H9 (cell line): Measurements from ENCODE around the gene PCDHGB2. TPM values are rescaled to one million over a fixed set of nuclear protein-coding genes. Genes with fewer than 3 reads are reported as not detected.

Experiments used
- DNase-seq: peaks from one replicate; pipeline ENCODE4 v3.0.0-alpha.2; 2017
- H2AFZ ChIP-seq: one replicate; pipeline ENCODE4 v1.6.1; 2013; ENCODE audit warnings: mild to moderate bottlenecking, low read length, control low read depth, moderate library complexity
- H2AK5ac ChIP-seq: 2 replicates; pipeline ENCODE4 v1.6.1; 2013; ENCODE audit warnings: low read length, control low read depth, mixed read lengths; ENCODE audit not compliant: insufficient read length
- H2BK120ac ChIP-seq: one replicate; pipeline ENCODE4 v1.6.1; 2013; ENCODE audit warnings: low read depth, mild to moderate bottlenecking, low read length, control low read depth, inconsistent platforms; ENCODE audit not compliant: poor library complexity, severe bottlenecking
- H2BK12ac ChIP-seq: 2 replicates; pipeline ENCODE4 v1.6.1; 2013; ENCODE audit warnings: low read length, control low read depth, mixed read lengths, low read depth; ENCODE audit not compliant: insufficient read length
- H2BK15ac ChIP-seq: 2 replicates; pipeline ENCODE4 v1.6.1; 2013; ENCODE audit warnings: low read depth, low read length, control low read depth
- H2BK20ac ChIP-seq: one replicate; pipeline ENCODE4 v1.6.1; 2013; ENCODE audit warnings: low read depth, mild to moderate bottlenecking, low read length, control low read depth, inconsistent platforms; ENCODE audit not compliant: poor library complexity, severe bottlenecking
- H2BK5ac ChIP-seq: 2 replicates; pipeline ENCODE4 v1.6.1; 2013; ENCODE audit warnings: low read length, control low read depth, mixed read lengths; ENCODE audit not compliant: insufficient read length
- H3K14ac ChIP-seq: 2 replicates; pipeline ENCODE4 v1.6.1; 2013; ENCODE audit warnings: low read length, control low read depth; ENCODE audit not compliant: insufficient read depth
- H3K18ac ChIP-seq: 2 replicates; pipeline ENCODE4 v1.6.1; 2013; ENCODE audit warnings: low read depth, mild to moderate bottlenecking, mixed read lengths, low read length, control low read depth; ENCODE audit not compliant: insufficient read length
- H3K23ac ChIP-seq: 2 replicates; pipeline ENCODE4 v1.6.1; 2013; ENCODE audit warnings: low read length, control low read depth, mixed read lengths, low read depth; ENCODE audit not compliant: insufficient read length
- H3K23me2 ChIP-seq: 2 replicates; pipeline ENCODE4 v1.6.1; 2013; ENCODE audit warnings: low read depth, mild to moderate bottlenecking, mixed read lengths, low read length, control low read depth; ENCODE audit not compliant: insufficient read length, poor library complexity, severe bottlenecking
- H3K27ac ChIP-seq: 2 replicates; pipeline ENCODE4 v1.5.1; 2013; ENCODE audit warnings: low read length, control low read depth, mixed read lengths, low read depth; ENCODE audit not compliant: insufficient read length
- H3K27me3 ChIP-seq: 2 replicates; pipeline ENCODE4 v1.6.1; 2013; ENCODE audit warnings: low read length, control low read depth, inconsistent platforms; ENCODE audit not compliant: insufficient read depth
- H3K4ac ChIP-seq: 2 replicates; pipeline ENCODE4 v1.6.1; 2013; ENCODE audit warnings: low read depth, mild to moderate bottlenecking, control low read depth, inconsistent platforms, low read length, moderate library complexity
- H3K4me1 ChIP-seq: 2 replicates; pipeline ENCODE4 v1.6.1; 2013; ENCODE audit warnings: low read length, control low read depth, inconsistent platforms; ENCODE audit not compliant: insufficient read depth
- H3K4me2 ChIP-seq: 2 replicates; pipeline ENCODE4 v1.6.1; 2013; ENCODE audit warnings: low read length, control low read depth, mixed read lengths; ENCODE audit not compliant: insufficient read length, insufficient read depth
- H3K56ac ChIP-seq: 2 replicates; pipeline ENCODE4 v1.6.1; 2013; ENCODE audit warnings: low read depth, mild to moderate bottlenecking, mixed read lengths, low read length, control low read depth; ENCODE audit not compliant: insufficient read length
- H3K79me1 ChIP-seq: 2 replicates; pipeline ENCODE4 v1.6.1; 2013; ENCODE audit warnings: low read depth, mild to moderate bottlenecking, moderate library complexity, low read length, control low read depth, inconsistent platforms; ENCODE audit not compliant: insufficient read depth, poor library complexity, severe bottlenecking
- H3K79me2 ChIP-seq: 2 replicates; pipeline ENCODE4 v1.6.1; 2013; ENCODE audit warnings: low read length, control low read depth, inconsistent platforms; ENCODE audit not compliant: insufficient read depth
- H3K9ac ChIP-seq: 2 replicates; pipeline ENCODE4 v1.6.1; 2013; ENCODE audit warnings: low read length, control low read depth, mixed read lengths; ENCODE audit not compliant: insufficient read length; ENCODE audit errors: extremely low read depth
- H3K9me3 ChIP-seq: one replicate; pipeline ENCODE4 v1.6.1; 2013; ENCODE audit warnings: low read depth, low read length, inconsistent platforms; ENCODE audit not compliant: control insufficient read depth
- H3T11ph ChIP-seq: one replicate; pipeline ENCODE4 v1.6.1; 2013; ENCODE audit warnings: mild to moderate bottlenecking, low read length, control low read depth, inconsistent platforms
- H4K20me1 ChIP-seq: one replicate; pipeline ENCODE4 v1.6.1; 2013; ENCODE audit not compliant: control insufficient read depth, insufficient read length, insufficient read depth
- H4K5ac ChIP-seq: 2 replicates; pipeline ENCODE4 v1.6.1; 2013; ENCODE audit warnings: low read depth, mild to moderate bottlenecking, mixed read lengths, low read length, control low read depth; ENCODE audit not compliant: insufficient read length
- H4K8ac ChIP-seq: replicated peaks from 2 replicates; pipeline ENCODE4 v1.6.1; 2013; ENCODE audit warnings: low read length, control low read depth, mixed read lengths, low read depth; ENCODE audit not compliant: insufficient read length
- H4K91ac ChIP-seq: 2 replicates; pipeline ENCODE4 v1.6.1; 2013; ENCODE audit warnings: low read depth, mild to moderate bottlenecking, moderate library complexity, mixed read lengths, low read length, control low read depth; ENCODE audit not compliant: insufficient read length
- H3K27ac Mint-ChIP-seq, 3 experiments: 2 replicates in 2 of 3; 3 replicates in 1 of 3; pipeline ENCODE4 v1.8.0; 2020 to 2021; ENCODE audit warnings: mixed read lengths in 3 of 3, mild to moderate bottlenecking in 1 of 3, moderate library complexity in 1 of 3
- H3K27me3 Mint-ChIP-seq: 2 replicates; pipeline ENCODE4 v1.8.0; 2021; ENCODE audit warnings: low read depth, mild to moderate bottlenecking, moderate library complexity, mixed read lengths
- H3K36me3 Mint-ChIP-seq, 3 experiments: 2 replicates in 2 of 3; 3 replicates in 1 of 3; pipeline ENCODE4 v1.8.0; 2020 to 2021; ENCODE audit warnings: low read depth in 3 of 3, mixed read lengths in 3 of 3; ENCODE audit not compliant: insufficient read depth in 1 of 3
- H3K4me1 Mint-ChIP-seq, 2 experiments: 2 replicates each; pipeline ENCODE4 v1.8.0; 2020; ENCODE audit warnings: mixed read lengths in 2 of 2
- H3K4me3 Mint-ChIP-seq, 2 experiments: 2 replicates in 1 of 2; 3 replicates in 1 of 2; pipeline ENCODE4 v1.8.0; 2020 to 2021; ENCODE audit warnings: mild to moderate bottlenecking in 2 of 2, mixed read lengths in 2 of 2, moderate library complexity in 1 of 2
- H3K9me3 Mint-ChIP-seq, 2 experiments: 2 replicates in 1 of 2; 3 replicates in 1 of 2; pipeline ENCODE4 v1.8.0; 2020; ENCODE audit warnings: mild to moderate bottlenecking in 2 of 2, mixed read lengths in 2 of 2, moderate library complexity in 1 of 2
- CTCF ChIP-seq: fragments of 200-600 bp; sonication (generic); conservative IDR thresholded peaks from 3 replicates; pipeline ENCODE4 v1.8.0; 2021; ENCODE audit warnings: antibody characterized with exemption, mild to moderate bottlenecking
- WGBS: extraction: QIAGEN DNeasy Blood & Tissue Kit; methylation state at CpG from one replicate; pipeline ENCODE4 v1.1.7; 2013; ENCODE audit warnings: missing lambda C conversion rate, low lambda C conversion rate, mixed read lengths; ENCODE audit not compliant: insufficient read length; ENCODE audit errors: extremely low coverage; 5-methylcytosine and 5-hydroxymethylcytosine counted together
- total RNA-seq: library from RNA; stranded (reverse); gene quantifications from 2 replicates; pipeline ENCODE4 v1.2.1, GENCODE V29; 2021

PCDHGB2 gene
- total RNA-seq, 1 experiment from 2014 or later, result 3.8 TPM

- peaks cover 34 to 42% of the 10 kb centered on the region in 2 experiments for H3K9me3 Mint-ChIP-seq
Observed at GRCh38 chr5:141411575-141411974, 51.8 kb downstream of the PCDHGB2 start.

More at GRCh38 chr5:141411575-141411974, 51.8 kb downstream of the PCDHGB2 start:
- Mint-ChIP-seq H3K4me3 (no peak overlapping the region), H3K4me1 (peaks cover 14 to 21% of the 10 kb centered on the region in 2 experiments), H3K27ac (no peak overlapping the region), H3K27me3 (peaks cover 25% of the 10 kb centered on the region), H3K36me3 (peaks cover 24 to 50% (median 34%) of the 10 kb centered on the region in 3 experiments)
- Histone ChIP-seq H4K20me1 (no peaks in the 10 kb centered on the region), H2BK120ac (no peak overlapping the region), H3K18ac (no peak overlapping the region), H3K4ac (no peak overlapping the region), H3T11ph (no peak overlapping the region), H3K27ac (no peak overlapping the region), H2AFZ (no peak overlapping the region), H3K56ac (no peak overlapping the region), H3K4me1 (no peaks in the 10 kb centered on the region), H3K23ac (no peak overlapping the region), H2BK12ac (no peak overlapping the region), H3K4me2 (no peak overlapping the region), H3K9ac (no peak overlapping the region), H2AK5ac (no peak overlapping the region), H4K5ac (no peak overlapping the region), H3K27me3 (no peaks in the 10 kb centered on the region; the same call in 1 of the 2 replicates), H3K79me1 (no peaks in the 10 kb centered on the region), H3K79me2 (no peaks in the 10 kb centered on the region), H4K91ac (no peak overlapping the region), H2BK20ac (no peak overlapping the region), H3K9me3 (no peaks in the 10 kb centered on the region), H2BK15ac (no peak overlapping the region), H2BK5ac (no peak overlapping the region), H3K23me2 (peaks cover 5% of the 10 kb centered on the region), H3K14ac (no peak overlapping the region), H4K8ac (no peak overlapping the region)
- TF ChIP-seq CTCF, result no peak
- no peak for DNase-seq
- WGBS, result no CpG with 5 or more reads among the region's 3 CpGs

Other genes with a start within 250 kb of the PCDHGB2 start
- gene PCDHB4, start 238.2 kb upstream of the PCDHGB2 start, total RNA-seq, result 1.3 and 1.6 TPM in 2 replicates
- 2.8 and 2.9 TPM in 2 replicates for gene PCDHB5, start 224.8 kb upstream of the PCDHGB2 start, total RNA-seq
- gene PCDHB6, start 209.9 kb upstream of the PCDHGB2 start, total RNA-seq, result 0.22 TPM in 1 of 2 replicates, not detected in the other
- gene PCDHB7, start 187.3 kb upstream of the PCDHGB2 start, total RNA-seq, result 0.42 and 0.52 TPM in 2 replicates
- 0.57 and 0.86 TPM in 2 replicates for gene PCDHB8, start 182.2 kb upstream of the PCDHGB2 start, total RNA-seq
- gene PCDHB16, start 177.6 kb upstream of the PCDHGB2 start, total RNA-seq, result 6.5 and 8.0 TPM in 2 replicates
- gene PCDHB9, start 172.8 kb upstream of the PCDHGB2 start, total RNA-seq, result 2.6 and 2.9 TPM in 2 replicates
- 1.5 and 1.6 TPM in 2 replicates for gene PCDHB10, start 167.6 kb upstream of the PCDHGB2 start, total RNA-seq
- gene PCDHB11, start 160.4 kb upstream of the PCDHGB2 start, total RNA-seq, result 1.9 and 2.0 TPM in 2 replicates
- 2.3 and 3.1 TPM in 2 replicates for gene PCDHB12, start 151.3 kb upstream of the PCDHGB2 start, total RNA-seq
- 1.5 and 1.7 TPM in 2 replicates for gene PCDHB13, start 146.1 kb upstream of the PCDHGB2 start, total RNA-seq
- gene PCDHB14, start 136.7 kb upstream of the PCDHGB2 start, total RNA-seq, result 1.5 and 2.4 TPM in 2 replicates
- gene PCDHB15, start 114.6 kb upstream of the PCDHGB2 start, total RNA-seq, result 5.2 and 7.0 TPM in 2 replicates
- gene SLC25A2, start 55.9 kb upstream of the PCDHGB2 start, total RNA-seq, result not detected in 2 replicates
- gene TAF7, start 39.2 kb upstream of the PCDHGB2 start, total RNA-seq, result 90.3 TPM in 2 replicates
- 0.63 and 0.72 TPM in 2 replicates for gene PCDHGA1, start 29.5 kb upstream of the PCDHGB2 start, total RNA-seq
- 0.90 and 1.1 TPM in 2 replicates for gene PCDHGA2, start 21.2 kb upstream of the PCDHGB2 start, total RNA-seq
- gene PCDHGA3, start 16.2 kb upstream of the PCDHGB2 start, total RNA-seq, result 0.88 and 0.94 TPM in 2 replicates
- 5.0 and 5.2 TPM in 2 replicates for gene PCDHGB1, start 9.9 kb upstream of the PCDHGB2 start, total RNA-seq
- gene PCDHGA4, start 5.0 kb upstream of the PCDHGB2 start, total RNA-seq, result 2.3 and 2.6 TPM in 2 replicates
- 1.1 and 1.3 TPM in 2 replicates for gene PCDHGA5, start 4.2 kb downstream of the PCDHGB2 start, total RNA-seq
- 1.6 and 1.7 TPM in 2 replicates for gene PCDHGB3, start 10.2 kb downstream of the PCDHGB2 start, total RNA-seq
- gene PCDHGA6, start 13.9 kb downstream of the PCDHGB2 start, total RNA-seq, result 1.5 and 1.7 TPM in 2 replicates
- gene PCDHGA7, start 22.7 kb downstream of the PCDHGB2 start, total RNA-seq, result 0.83 and 0.88 TPM in 2 replicates
- gene PCDHGB4, start 27.7 kb downstream of the PCDHGB2 start, total RNA-seq, result 3.8 and 4.2 TPM in 2 replicates
- 0.90 and 1.0 TPM in 2 replicates for gene PCDHGA8, start 32.6 kb downstream of the PCDHGB2 start, total RNA-seq
- 3.6 and 3.8 TPM in 2 replicates for gene PCDHGB5, start 38.0 kb downstream of the PCDHGB2 start, total RNA-seq
- 0.83 and 1.3 TPM in 2 replicates for gene PCDHGA9, start 42.8 kb downstream of the PCDHGB2 start, total RNA-seq
- gene PCDHGB6, start 48.0 kb downstream of the PCDHGB2 start, total RNA-seq, result 5.5 and 6.0 TPM in 2 replicates
- 12.5 and 15.1 TPM in 2 replicates for gene PCDHGA10, start 53.0 kb downstream of the PCDHGB2 start, total RNA-seq
- gene PCDHGB7, start 57.7 kb downstream of the PCDHGB2 start, total RNA-seq, result 6.8 and 7.7 TPM in 2 replicates
- 2.6 and 2.7 TPM in 2 replicates for gene PCDHGA11, start 61.1 kb downstream of the PCDHGB2 start, total RNA-seq
- gene PCDHGA12, start 70.5 kb downstream of the PCDHGB2 start, total RNA-seq, result 1.3 and 1.4 TPM in 2 replicates
- gene PCDHGC3, start 116.0 kb downstream of the PCDHGB2 start, total RNA-seq, result 19.8 and 22.6 TPM in 2 replicates
- gene PCDHGC4, start 125.0 kb downstream of the PCDHGB2 start, total RNA-seq, result 4.0 and 4.3 TPM in 2 replicates
- 0.57 and 0.66 TPM in 2 replicates for gene PCDHGC5, start 129.1 kb downstream of the PCDHGB2 start, total RNA-seq